Caco-2 (cell line): Measurements from ENCODE around the gene AKR7A2. TPM values are rescaled to one million over a fixed set of nuclear protein-coding genes. Genes with fewer than 3 reads are reported as not detected.

Source experiments
- BruUV-seq: library from RNA; stranded (reverse); fragments of 400-500 nt; replicated peaks from 2 replicates; lab custom pipeline; 2021; lab: Mats Ljungman, UMichigan
- CTCF ChIA-PET: fragments of 300-600 bp; sonication (Branson Sonifier 250); formaldehyde crosslinking; loops from one replicate; lab custom pipeline; 2022; ENCODE audit warnings: antibody characterized with exemption; lab: Charles Lee
- POLR2A ChIA-PET: fragments of 300-600 bp; sonication (Branson Sonifier 250); formaldehyde crosslinking; loops from one replicate; lab custom pipeline; 2022; ENCODE audit warnings: antibody characterized with exemption; lab: Charles Lee
- DNase-seq, 2 experiments: peaks; one replicate each; pipeline versions ENCODE4 v3.0.0 to v3.0.0-alpha.2; 2020 to 2022
- H3K27me3 ChIP-seq: replicated peaks from 2 replicates; pipeline ENCODE4 v1.6.0; 2011; ENCODE audit warnings: low read length; ENCODE audit not compliant: control insufficient read depth, insufficient read depth
- H3K36me3 ChIP-seq: 2 replicates; pipeline ENCODE4 v1.5.1; 2011; ENCODE audit warnings: low read length; ENCODE audit not compliant: control insufficient read depth, insufficient read depth
- H3K4me1 ChIP-seq: fragments of 250-450 bp; sonication (Bioruptor Pico); 2 replicates; pipeline ENCODE4 v1.5.1; 2020; ENCODE audit warnings: mild to moderate bottlenecking
- H3K4me3 ChIP-seq: 2 replicates; pipeline ENCODE4 v1.5.1; 2011; ENCODE audit warnings: low read depth, mild to moderate bottlenecking, control low read depth, low read length
- H3K9me3 ChIP-seq: fragments of 250-450 bp; sonication (Bioruptor Pico); 2 replicates; pipeline ENCODE4 v1.5.1; 2020; ENCODE audit warnings: mild to moderate bottlenecking, moderate library complexity
- H3K27ac Mint-ChIP-seq: one replicate; pipeline ENCODE4 v1.8.0; 2022; ENCODE audit warnings: mixed read lengths; ENCODE audit not compliant: unreplicated experiment
- H3K27me3 Mint-ChIP-seq: one replicate; pipeline ENCODE4 v1.8.0; 2022; ENCODE audit warnings: mixed read lengths; ENCODE audit not compliant: insufficient read depth, unreplicated experiment
- H3K36me3 Mint-ChIP-seq: one replicate; pipeline ENCODE4 v1.8.0; 2022; ENCODE audit warnings: mild to moderate bottlenecking, mixed read lengths; ENCODE audit not compliant: insufficient read depth, unreplicated experiment
- H3K4me1 Mint-ChIP-seq: one replicate; pipeline ENCODE4 v1.8.0; 2022; ENCODE audit warnings: low read depth, mixed read lengths; ENCODE audit not compliant: unreplicated experiment
- H3K4me3 Mint-ChIP-seq: one replicate; pipeline ENCODE4 v1.8.0; 2022; ENCODE audit warnings: mild to moderate bottlenecking, moderate library complexity, mixed read lengths; ENCODE audit not compliant: unreplicated experiment
- H3K9me3 Mint-ChIP-seq: one replicate; pipeline ENCODE4 v1.8.0; 2022; ENCODE audit warnings: mixed read lengths; ENCODE audit not compliant: unreplicated experiment
- intact Hi-C: fragments of 100-400 bp; cut with micrococcal nuclease; formaldehyde crosslinking; loops from one replicate; pipeline ENCODE4 v1.10.0; 2022; ENCODE audit not compliant: unreplicated experiment
- total RNA-seq: library from RNA; stranded (reverse); gene quantifications from 2 replicates; pipeline ENCODE4 v1.2.3, GENCODE V29; 2022
- TF ChIP-seq, protein P1 (sequence below), 2 experiments: fragments of 200-600 bp in 1 of 2; IDR thresholded peaks; 1 replicate in 1 of 2; 2 replicates in 1 of 2; pipeline versions ENCODE4 v1.5.1 to v1.8.0; 2011 to 2022; ENCODE audit warnings: antibody characterized with exemption in 1 of 2, control low read depth in 1 of 2, inconsistent platforms in 1 of 2, low read depth in 1 of 2, low read length in 1 of 2, mild to moderate bottlenecking in 1 of 2, moderate library complexity in 1 of 2; ENCODE audit not compliant: insufficient read depth in 1 of 2, severe bottlenecking in 1 of 2, unreplicated experiment in 1 of 2

The AKR7A2 gene
- total RNA-seq, 1 experiment from 2014 or later: 55.4 TPM

DNA sequence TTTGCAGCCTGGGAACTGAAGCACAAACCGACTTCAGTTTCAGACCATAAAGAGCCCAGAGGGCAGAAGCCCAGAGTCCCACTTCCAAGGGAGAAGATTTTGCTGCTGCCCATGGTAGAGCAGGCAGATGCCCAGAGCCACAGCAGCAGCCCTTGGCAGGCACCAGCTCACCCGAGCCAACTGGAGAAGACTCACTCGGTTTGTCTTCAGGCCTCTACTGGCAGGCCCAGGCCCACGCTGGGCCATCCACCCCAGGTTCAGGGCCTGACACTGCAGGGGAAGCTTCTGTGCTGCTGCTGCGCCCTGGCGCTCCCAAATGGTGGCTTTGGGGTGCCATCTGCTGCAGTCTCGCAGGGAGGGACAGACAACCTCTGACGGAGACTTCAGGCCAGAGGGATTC, 33.4 kb upstream of the AKR7A2 start:
- CTCF ChIA-PET: interaction anchor here (0.6 kb wide), 1 partner anchor 267 kb away, joined by 3 read pairs; no protein-coding TSS in a partner anchor

DNA sequence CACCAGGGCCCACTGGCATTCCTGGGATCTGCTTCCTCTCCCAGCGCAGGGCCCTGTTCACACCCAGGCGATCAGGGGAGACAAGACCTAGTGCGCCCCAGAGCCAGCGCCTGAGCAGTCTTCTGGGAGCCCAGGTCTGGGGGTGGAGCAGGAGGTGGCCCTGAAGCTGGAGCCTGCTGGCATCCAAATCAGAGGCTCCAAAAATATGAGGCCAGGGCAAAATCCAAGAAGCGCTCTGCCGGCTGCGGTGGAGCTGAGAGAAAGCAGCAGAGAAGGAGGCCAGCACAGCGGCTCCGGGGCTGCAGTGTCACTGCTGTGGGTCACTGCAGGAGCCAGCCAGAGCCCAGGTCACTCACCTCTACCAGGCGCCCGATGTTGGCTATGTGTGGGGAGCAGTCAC, 32.9 kb upstream of the AKR7A2 start:
- no peak overlapping the region for H3K4me3 Mint-ChIP-seq
- Histone ChIP-seq H3K4me1 (no peaks in the 10 kb centered on the region), H3K27me3 (no peaks in the 10 kb centered on the region), H3K36me3 (peaks cover 3% of the 10 kb centered on the region; the same call in 1 of the 2 replicates), H3K9me3 (no peaks in the 10 kb centered on the region), H3K4me3 (no peak overlapping the region)
- ChIA-PET CTCF (interaction anchor here (0.6 to 1.3 kb wide), 2 partner anchors 267 to 306 kb away, joined by 3 to 4 read pairs; no protein-coding TSS in a partner anchor), POLR2A (no interaction called here)
- H3K4me1 Mint-ChIP-seq: no peaks in the 10 kb centered on the region
- BruUV-seq: no TSS peak
- no peak for DNase-seq
- TF ChIP-seq, protein P1, sequence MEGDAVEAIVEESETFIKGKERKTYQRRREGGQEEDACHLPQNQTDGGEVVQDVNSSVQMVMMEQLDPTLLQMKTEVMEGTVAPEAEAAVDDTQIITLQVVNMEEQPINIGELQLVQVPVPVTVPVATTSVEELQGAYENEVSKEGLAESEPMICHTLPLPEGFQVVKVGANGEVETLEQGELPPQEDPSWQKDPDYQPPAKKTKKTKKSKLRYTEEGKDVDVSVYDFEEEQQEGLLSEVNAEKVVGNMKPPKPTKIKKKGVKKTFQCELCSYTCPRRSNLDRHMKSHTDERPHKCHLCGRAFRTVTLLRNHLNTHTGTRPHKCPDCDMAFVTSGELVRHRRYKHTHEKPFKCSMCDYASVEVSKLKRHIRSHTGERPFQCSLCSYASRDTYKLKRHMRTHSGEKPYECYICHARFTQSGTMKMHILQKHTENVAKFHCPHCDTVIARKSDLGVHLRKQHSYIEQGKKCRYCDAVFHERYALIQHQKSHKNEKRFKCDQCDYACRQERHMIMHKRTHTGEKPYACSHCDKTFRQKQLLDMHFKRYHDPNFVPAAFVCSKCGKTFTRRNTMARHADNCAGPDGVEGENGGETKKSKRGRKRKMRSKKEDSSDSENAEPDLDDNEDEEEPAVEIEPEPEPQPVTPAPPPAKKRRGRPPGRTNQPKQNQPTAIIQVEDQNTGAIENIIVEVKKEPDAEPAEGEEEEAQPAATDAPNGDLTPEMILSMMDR (IDR thresholded peaks at IDR 0.05; ENCODE audit: insufficient read depth in 1 of 2, low read depth in 1 of 2, low read length in 1 of 2, severe bottlenecking in 1 of 2, unreplicated experiment in 1 of 2): no peak
- no peaks in the 10 kb centered on the region for H3K27me3 Mint-ChIP-seq
- peaks cover 47% of the 10 kb centered on the region for H3K36me3 Mint-ChIP-seq
- H3K27ac Mint-ChIP-seq: no peak overlapping the region
- intact Hi-C loops: loop anchor here (1.0 kb wide), 1 partner anchor 42 kb away; no protein-coding TSS in a partner anchor
- H3K9me3 Mint-ChIP-seq: no peaks in the 10 kb centered on the region

More for the DNA sequence above, 33.4 kb upstream of the AKR7A2 start:
- Mint-ChIP-seq H3K27ac (no peak overlapping the region), H3K36me3 (peaks cover 45% of the 10 kb centered on the region), H3K27me3 (no peaks in the 10 kb centered on the region), H3K9me3 (no peaks in the 10 kb centered on the region), H3K4me1 (no peaks in the 10 kb centered on the region), H3K4me3 (no peak overlapping the region)
- no TSS peak for BruUV-seq
- peaks cover 3% of the 10 kb centered on the region; the same call in 1 of the 2 replicates for H3K36me3 ChIP-seq
- no peaks in the 10 kb centered on the region for H3K4me1 ChIP-seq
- intact Hi-C loops: no loop called here
- H3K9me3 ChIP-seq: no peaks in the 10 kb centered on the region
- no peak for DNase-seq
- no peak overlapping the region for H3K4me3 ChIP-seq
- POLR2A ChIA-PET: no interaction called here
- H3K27me3 ChIP-seq: no peaks in the 10 kb centered on the region
- TF ChIP-seq, protein P1 (IDR thresholded peaks at IDR 0.05; ENCODE audit: insufficient read depth in 1 of 2, low read depth in 1 of 2, low read length in 1 of 2, severe bottlenecking in 1 of 2, unreplicated experiment in 1 of 2): no peak

DNA sequence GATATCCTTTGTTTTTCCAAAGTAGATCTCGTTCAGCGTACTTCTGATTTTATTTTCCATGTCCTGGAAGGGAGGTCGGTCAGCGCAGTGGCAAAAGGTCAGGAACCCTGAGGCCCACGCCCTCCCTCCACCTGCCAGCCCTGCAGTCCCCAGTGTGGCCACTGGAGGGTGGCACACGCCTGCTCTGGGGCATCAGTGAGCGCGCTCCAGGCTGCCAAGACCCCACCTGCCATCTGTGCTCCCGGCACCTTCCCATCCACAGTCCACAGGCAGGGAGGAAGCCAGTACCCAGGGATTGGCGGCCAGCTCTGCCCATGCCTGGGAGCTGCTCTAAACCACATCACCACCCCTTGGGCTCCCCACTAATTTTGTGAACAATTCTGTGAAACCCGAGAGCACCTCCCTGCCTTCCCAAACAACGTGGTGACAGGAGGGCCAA, 32.4 kb upstream of the AKR7A2 start:
- no peaks in the 10 kb centered on the region for H3K4me1 Mint-ChIP-seq
- H3K9me3 ChIP-seq: no peaks in the 10 kb centered on the region
- H3K36me3 ChIP-seq: peaks cover 3% of the 10 kb centered on the region; the same call in 1 of the 2 replicates
- no peak overlapping the region for H3K4me3 Mint-ChIP-seq
- H3K27me3 ChIP-seq: no peaks in the 10 kb centered on the region
- no TSS peak for BruUV-seq
- TF ChIP-seq, protein P1 (IDR thresholded peaks at IDR 0.05; ENCODE audit: insufficient read depth in 1 of 2, low read depth in 1 of 2, low read length in 1 of 2, severe bottlenecking in 1 of 2, unreplicated experiment in 1 of 2): peak; percentile 82 to 85
- peaks cover 47% of the 10 kb centered on the region for H3K36me3 Mint-ChIP-seq
- H3K4me1 ChIP-seq: no peaks in the 10 kb centered on the region
- H3K27me3 Mint-ChIP-seq: no peaks in the 10 kb centered on the region
- H3K27ac Mint-ChIP-seq: no peak overlapping the region
- DNase-seq: peak in 1 of 2 experiments; percentile 75
- H3K9me3 Mint-ChIP-seq: no peaks in the 10 kb centered on the region
- intact Hi-C loops: loop anchor here (1.0 kb wide), 1 partner anchor 43 kb away; no protein-coding TSS in a partner anchor
- H3K4me3 ChIP-seq: no peak overlapping the region
- ChIA-PET CTCF (interaction anchor here (1.3 kb wide), 1 partner anchor 307 kb away, joined by 4 read pairs; no protein-coding TSS in a partner anchor), POLR2A (no interaction called here)
